GM21367 (cell line): ENCODE data around the gene ABLIM2.

Experiments
- ATAC-seq: cut with Tn5 transposase; IDR thresholded peaks from one replicate; pipeline ENCODE4 v1.9.1; 2021; ENCODE audit not compliant: unreplicated experiment

The ABLIM2 gene

GRCh38 chr4:8176547-8177399 is 18.2 kb upstream of the ABLIM2 start:
- ATAC-seq = peak; percentile 79

- no peak for ATAC-seq
These were observed 17.1 kb upstream of the ABLIM2 start for GRCh38 chr4:8175686-8176085.

GRCh38 chr4:8174970-8175369 is 16.4 kb upstream of the ABLIM2 start:
- no peak for ATAC-seq

- no peak for ATAC-seq
These were observed 15.1 kb upstream of the ABLIM2 start for GRCh38 chr4:8173492-8174242.

- peak; percentile 55 for ATAC-seq
These were observed 13.6 kb upstream of the ABLIM2 start for GRCh38 chr4:8171984-8172924.

GRCh38 chr4:8171266-8171665 is 12.7 kb upstream of the ABLIM2 start:
- ATAC-seq = no peak

- no peak for ATAC-seq
These were observed 11.7 kb upstream of the ABLIM2 start for GRCh38 chr4:8170341-8170740.

GRCh38 chr4:8169763-8170162 is 11.2 kb upstream of the ABLIM2 start:
- ATAC-seq = no peak

GRCh38 chr4:8168832-8169598 is 10.4 kb upstream of the ABLIM2 start:
- ATAC-seq = no peak

GRCh38 chr4:8168232-8168631 is 9.6 kb upstream of the ABLIM2 start:
- ATAC-seq = no peak

GRCh38 chr4:8167815-8168214 is 9.2 kb upstream of the ABLIM2 start:
- no peak for ATAC-seq

- no peak for ATAC-seq
These were observed 8.7 kb upstream of the ABLIM2 start for GRCh38 chr4:8167291-8167690.

GRCh38 chr4:8165374-8165896 is 6.8 kb upstream of the ABLIM2 start:
- no peak for ATAC-seq

GRCh38 chr4:8164687-8165086 is 6.1 kb upstream of the ABLIM2 start:
- no peak for ATAC-seq

- ATAC-seq = no peak
These were observed 5.6 kb upstream of the ABLIM2 start for GRCh38 chr4:8164194-8164565.

GRCh38 chr4:8163436-8164193 is 5.0 kb upstream of the ABLIM2 start:
- no peak for ATAC-seq

- ATAC-seq = no peak
These were observed 4.4 kb upstream of the ABLIM2 start for GRCh38 chr4:8163026-8163425.

- no peak for ATAC-seq
These were observed 4.0 kb upstream of the ABLIM2 start for GRCh38 chr4:8162625-8163024.

GRCh38 chr4:8160572-8160971 is 2.0 kb upstream of the ABLIM2 start:
- ATAC-seq = no peak

GRCh38 chr4:8160233-8160560 is 1.6 kb upstream of the ABLIM2 start:
- no peak for ATAC-seq
